GM21515 (cell line): ENCODE measurements around the gene CREB3.

Experiments used
- ATAC-seq: cut with Tn5 transposase; IDR thresholded peaks from one replicate; pipeline ENCODE4 v1.9.1; 2021; ENCODE audit not compliant: unreplicated experiment

The CREB3 gene

DNA sequence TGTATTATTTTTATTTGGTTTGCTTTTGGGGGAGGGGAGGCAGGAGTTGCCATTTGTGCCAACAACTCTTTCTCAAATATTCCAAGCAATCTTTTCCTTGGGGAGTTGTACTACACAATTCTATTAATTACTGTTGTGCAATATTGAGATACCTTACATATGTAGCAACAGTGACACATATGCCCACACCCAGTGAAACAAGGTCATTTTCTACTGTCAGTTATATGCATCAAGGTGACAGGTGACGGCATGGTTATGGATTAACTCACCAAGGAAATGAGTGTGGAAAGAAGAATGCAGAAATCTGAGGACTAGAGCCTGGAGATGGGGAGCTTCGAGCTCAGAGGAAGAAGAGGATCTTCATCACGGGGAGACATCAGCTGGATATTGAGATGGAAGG is 39.5 kb downstream of the CREB3 start:
- no peak for ATAC-seq

DNA sequence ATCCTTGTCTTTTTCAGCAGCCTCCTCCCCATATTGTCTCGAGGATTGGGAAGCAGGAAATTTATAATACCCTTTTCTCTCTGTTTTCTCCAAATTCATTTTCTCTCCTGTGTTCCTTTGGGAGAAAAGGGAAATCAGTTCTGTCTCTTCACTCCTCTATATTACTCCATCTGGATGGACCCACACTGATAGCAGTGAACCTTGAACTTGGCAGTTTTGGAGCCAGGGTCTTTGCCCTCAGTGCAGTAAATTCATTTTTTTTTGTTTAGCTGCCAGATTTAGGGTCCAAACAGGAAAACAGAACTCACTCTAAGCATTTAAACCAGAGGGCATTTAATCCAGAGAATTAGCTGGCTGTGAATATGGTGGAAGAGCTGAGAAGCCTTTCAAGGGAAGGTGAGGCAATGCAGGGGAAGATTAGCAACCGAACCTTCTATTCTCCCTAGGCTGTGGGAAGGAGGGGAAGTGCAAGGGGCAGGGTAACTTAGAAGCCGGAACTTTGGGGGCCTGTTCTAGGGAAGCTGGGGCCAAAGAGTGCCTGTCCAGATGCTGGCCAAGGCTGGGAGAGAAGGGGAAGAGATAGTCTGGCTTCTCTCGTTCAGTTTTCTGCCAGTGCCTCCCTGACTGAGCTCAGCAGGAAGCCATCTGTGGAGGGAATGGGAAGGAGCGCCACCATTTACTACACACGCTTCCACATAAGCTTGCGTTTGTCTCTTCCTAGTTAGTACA is 42.6 kb downstream of the CREB3 start:
- no peak for ATAC-seq

DNA sequence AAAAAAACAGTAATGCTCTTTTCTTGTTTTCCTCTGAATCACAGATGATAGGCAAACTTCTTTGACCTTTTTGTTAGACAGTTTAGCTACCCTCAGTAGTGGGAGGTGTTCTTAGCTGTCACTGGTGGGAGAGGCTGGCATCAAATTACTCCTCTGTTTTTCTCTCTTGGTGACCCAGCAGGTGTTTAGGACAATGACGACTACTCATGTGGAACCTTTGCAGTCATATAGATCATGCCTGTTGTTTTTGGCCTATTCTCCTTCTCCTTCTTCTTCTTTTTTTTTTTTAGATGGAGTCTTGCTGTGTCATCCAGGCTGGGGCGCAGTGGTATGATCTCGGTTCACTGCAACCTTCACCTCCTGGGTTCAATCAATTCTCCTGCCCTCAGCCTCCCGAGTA is 43.6 kb downstream of the CREB3 start:
- ATAC-seq: no peak

DNA sequence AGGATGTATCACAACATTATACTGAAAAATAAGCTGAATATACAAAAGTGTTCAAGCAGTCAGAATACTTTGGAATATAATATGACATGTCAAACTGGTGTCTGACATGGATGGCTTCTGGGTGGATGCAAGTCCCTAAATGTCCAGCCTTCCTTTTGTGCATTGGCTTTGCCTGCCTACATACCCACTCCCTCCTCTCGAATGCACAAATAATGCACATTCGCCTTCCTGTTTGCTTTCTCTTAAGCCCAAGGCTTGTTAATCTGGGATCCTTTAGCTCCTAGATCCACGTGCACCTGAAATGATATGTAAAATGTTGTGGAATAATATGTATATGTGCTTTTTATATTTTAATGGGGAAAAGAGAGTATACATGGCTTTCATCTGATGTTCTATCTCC is 46.0 kb downstream of the CREB3 start:
- no peak for ATAC-seq

DNA sequence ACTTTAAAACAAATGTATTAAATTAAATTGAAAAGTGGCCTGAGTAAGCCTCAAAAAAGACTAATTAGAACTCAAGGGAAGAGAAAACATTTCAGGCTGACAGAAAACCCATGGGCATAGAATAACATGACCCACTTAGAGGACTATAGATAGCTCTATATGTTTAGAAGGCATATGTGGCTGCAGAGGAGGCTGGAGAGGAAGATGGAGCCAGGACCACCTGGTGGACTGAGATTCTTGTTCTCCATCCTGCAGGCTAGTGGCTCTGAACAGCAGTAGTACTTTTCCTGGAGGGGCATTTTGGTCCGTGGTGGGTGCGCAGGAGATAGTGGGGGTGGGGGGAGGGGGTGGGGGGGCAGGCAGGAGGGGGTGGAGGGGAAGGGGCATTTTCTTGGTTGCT is 48.6 kb downstream of the CREB3 start:
- ATAC-seq: no peak

DNA sequence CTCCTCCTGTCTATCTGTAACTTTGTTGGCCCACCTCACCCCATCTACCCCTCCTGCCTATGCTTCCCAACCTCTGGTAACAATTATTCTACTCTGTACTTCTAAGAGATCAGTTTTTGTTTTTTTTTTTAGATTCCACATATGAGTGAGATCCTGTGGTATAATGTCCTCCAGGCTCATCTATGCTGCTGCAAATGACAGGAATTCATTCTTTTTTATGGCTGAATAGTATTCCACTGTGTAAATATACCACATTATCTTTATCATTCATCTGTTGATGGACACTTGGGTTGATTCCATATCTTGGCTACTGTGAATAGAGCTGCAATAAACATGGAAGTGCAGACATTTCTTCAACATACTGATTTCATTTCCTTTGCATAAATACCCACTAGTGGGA is 51.0 kb downstream of the CREB3 start:
- ATAC-seq: no peak
